Astrocyte of the hippocampus (primary cell): ENCODE data around the gene LAMA3.

Experiments used
- DNase-seq: peaks from one replicate; pipeline ENCODE4 v3.0.0; 2011; ENCODE audit warnings: low read depth, low spot score

Gene LAMA3

GRCh38 chr18:23938043-23938756, 248.9 kb downstream of the LAMA3 start:
- DNase-seq = no peak

GRCh38 chr18:23938901-23939341, 249.7 kb downstream of the LAMA3 start:
- no peak for DNase-seq

GRCh38 chr18:23939366-23939765, 250.1 kb downstream of the LAMA3 start:
- no peak for DNase-seq

GRCh38 chr18:23939896-23940295, 250.6 kb downstream of the LAMA3 start:
- DNase-seq = no peak

GRCh38 chr18:23941791-23942190, 252.5 kb downstream of the LAMA3 start:
- no peak for DNase-seq

GRCh38 chr18:23943104-23943503, 253.9 kb downstream of the LAMA3 start:
- DNase-seq = peak; percentile 32

- DNase-seq = peak; percentile 85
These were observed 254.8 kb downstream of the LAMA3 start for GRCh38 chr18:23943903-23944624.

GRCh38 chr18:23945416-23946079, 256.3 kb downstream of the LAMA3 start:
- no peak for DNase-seq

- DNase-seq = no peak
These were observed 260.6 kb downstream of the LAMA3 start for GRCh38 chr18:23949863-23950262.

GRCh38 chr18:23950644-23951043, 261.4 kb downstream of the LAMA3 start:
- peak; percentile 35 for DNase-seq

- no peak for DNase-seq
These were observed 262.0 kb downstream of the LAMA3 start for GRCh38 chr18:23951206-23951605.

- no peak for DNase-seq
These were observed 264.7 kb downstream of the LAMA3 start for GRCh38 chr18:23953984-23954383.

GRCh38 chr18:23956483-23956882, 267.2 kb downstream of the LAMA3 start:
- DNase-seq = no peak

GRCh38 chr18:23958036-23958435, 268.8 kb downstream of the LAMA3 start:
- DNase-seq = peak; percentile 84

GRCh38 chr18:23963443-23964165, 274.4 kb downstream of the LAMA3 start:
- no peak for DNase-seq

- DNase-seq = no peak
These were observed 275.3 kb downstream of the LAMA3 start for GRCh38 chr18:23964282-23965238.

GRCh38 chr18:23966909-23967308, 277.7 kb downstream of the LAMA3 start:
- DNase-seq = no peak

- DNase-seq = no peak
These were observed 278.3 kb downstream of the LAMA3 start for GRCh38 chr18:23967321-23968089.

- DNase-seq = no peak
These were observed 279.7 kb downstream of the LAMA3 start for GRCh38 chr18:23968638-23969604.
